ENCODE measurements around the gene GRIN2D.

Gene GRIN2D

GRCh38 chr19:48386981-48387380 lies 6.5 kb upstream of the GRIN2D start:
- TF ChIP-seq GATA2 (IDR thresholded peaks at IDR 0.05; ENCODE audit: low read depth, low read length) (no peak), GATA3 (IDR thresholded peaks at IDR 0.05; ENCODE audit: low read depth, low read length) (no peak)

GRCh38 chr19:48390188-48391099 lies 3.0 kb upstream of the GRIN2D start:
- TF ChIP-seq GATA2 (IDR thresholded peaks at IDR 0.05; ENCODE audit: low read depth, low read length) (no peak), GATA3 (IDR thresholded peaks at IDR 0.05; ENCODE audit: low read depth, low read length) (no peak)

GRCh38 chr19:48391100-48392005 lies 2.1 kb upstream of the GRIN2D start, which contains the start of gene KDELR1:
TSS of gene KDELR1 (minus strand) at chr19:48391551. CDS start at chr19:48391358, 193 bp downstream.
- TF ChIP-seq GATA2 (IDR thresholded peaks at IDR 0.05; ENCODE audit: low read depth, low read length) (no peak), GATA3 (IDR thresholded peaks at IDR 0.05; ENCODE audit: low read depth, low read length) (no peak)

- no peak for TF ChIP-seq GATA2 (IDR thresholded peaks at IDR 0.05; ENCODE audit: low read depth, low read length)
- no peak for TF ChIP-seq GATA3 (IDR thresholded peaks at IDR 0.05; ENCODE audit: low read depth, low read length)
These were observed 459 bp upstream of the GRIN2D start for GRCh38 chr19:48392860-48393558.

GRCh38 chr19:48394331-48395169 lies 1.1 kb downstream of the GRIN2D start:
- TF ChIP-seq GATA2 (IDR thresholded peaks at IDR 0.05; ENCODE audit: low read depth, low read length) (no peak), GATA3 (IDR thresholded peaks at IDR 0.05; ENCODE audit: low read depth, low read length) (no peak)

GRCh38 chr19:48395170-48395455 lies 1.6 kb downstream of the GRIN2D start:
- no peak for TF ChIP-seq GATA3 (IDR thresholded peaks at IDR 0.05; ENCODE audit: low read depth, low read length)
- TF ChIP-seq GATA2 (IDR thresholded peaks at IDR 0.05; ENCODE audit: low read depth, low read length): no peak

GRCh38 chr19:48395499-48395898 lies 2.0 kb downstream of the GRIN2D start:
- TF ChIP-seq GATA2 (IDR thresholded peaks at IDR 0.05; ENCODE audit: low read depth, low read length): no peak
- TF ChIP-seq GATA3 (IDR thresholded peaks at IDR 0.05; ENCODE audit: low read depth, low read length): no peak

- no peak for TF ChIP-seq GATA2 (IDR thresholded peaks at IDR 0.05; ENCODE audit: low read depth, low read length)
- no peak for TF ChIP-seq GATA3 (IDR thresholded peaks at IDR 0.05; ENCODE audit: low read depth, low read length)
These were observed 2.8 kb downstream of the GRIN2D start for GRCh38 chr19:48396016-48396823.

GRCh38 chr19:48396824-48397176 lies 3.3 kb downstream of the GRIN2D start:
- TF ChIP-seq GATA2 (IDR thresholded peaks at IDR 0.05; ENCODE audit: low read depth, low read length) (no peak), GATA3 (IDR thresholded peaks at IDR 0.05; ENCODE audit: low read depth, low read length) (no peak)

GRCh38 chr19:48397263-48398101 lies 4.0 kb downstream of the GRIN2D start:
- TF ChIP-seq GATA3 (IDR thresholded peaks at IDR 0.05; ENCODE audit: low read depth, low read length) (no peak), GATA2 (IDR thresholded peaks at IDR 0.05; ENCODE audit: low read depth, low read length) (no peak)

GRCh38 chr19:48398102-48398374 lies 4.6 kb downstream of the GRIN2D start:
- TF ChIP-seq GATA3 (IDR thresholded peaks at IDR 0.05; ENCODE audit: low read depth, low read length): no peak
- no peak for TF ChIP-seq GATA2 (IDR thresholded peaks at IDR 0.05; ENCODE audit: low read depth, low read length)

All from SH-SY5Y (cell line).